K562 (cell line): ENCODE results near the gene MMP10.

Experiments used
- CHD7 ChIP-seq: fragments of 200-600 bp; sonication (generic); IDR thresholded peaks from one replicate; pipeline ENCODE4 v1.6.1; 2012; ENCODE audit warnings: mild to moderate bottlenecking, low read depth, low read length, inconsistent platforms
- NFIC ChIP-seq: fragments of 450-650 bp; IDR thresholded peaks from 2 replicates; pipeline ENCODE4 v1.6.1; 2017; ENCODE audit warnings: mild to moderate bottlenecking, inconsistent platforms
- PTBP1 ChIP-seq: fragments of 200-400 bp; formaldehyde crosslinking; IDR thresholded peaks from 2 replicates; pipeline ENCODE4 v1.6.1; 2017; ENCODE audit warnings: low read depth, low read length
- SP1 ChIP-seq: sonication (generic); formaldehyde crosslinking; IDR thresholded peaks from 2 replicates; pipeline ENCODE4 v1.8.1; 2022; ENCODE audit warnings: mild to moderate bottlenecking, missing genetic modification reagents
- ZNF780A ChIP-seq: fragments of 250-450 bp; sonication (Bioruptor Pico); IDR thresholded peaks from 2 replicates; pipeline ENCODE4 v1.5.0; 2021; ENCODE audit warnings: mild to moderate bottlenecking
- TF ChIP-seq, protein P1 (sequence below): sonication (generic); formaldehyde crosslinking; IDR thresholded peaks from 2 replicates; pipeline ENCODE4 v1.8.0; 2022; ENCODE audit warnings: mild to moderate bottlenecking, low read depth, missing genetic modification reagents
- TF ChIP-seq, protein P2 (sequence below), 3 experiments: IDR thresholded peaks in 2 of 3; conservative IDR thresholded peaks in 1 of 3; 2 replicates each; pipeline ENCODE4 v1.5.1; 2011 to 2012; ENCODE audit warnings: low read length in 3 of 3, mild to moderate bottlenecking in 3 of 3, control low read depth in 2 of 3, improper control_type of control experiment in 1 of 3, inconsistent platforms in 1 of 3, low read depth in 1 of 3, mixed read lengths in 1 of 3, moderate library complexity in 1 of 3; ENCODE audit not compliant: insufficient read depth in 2 of 3

GRCh38 chr11:102807921-102808320 is 27.5 kb upstream of the MMP10 start:
- TF ChIP-seq CHD7 = no peak
- TF ChIP-seq, protein P1, sequence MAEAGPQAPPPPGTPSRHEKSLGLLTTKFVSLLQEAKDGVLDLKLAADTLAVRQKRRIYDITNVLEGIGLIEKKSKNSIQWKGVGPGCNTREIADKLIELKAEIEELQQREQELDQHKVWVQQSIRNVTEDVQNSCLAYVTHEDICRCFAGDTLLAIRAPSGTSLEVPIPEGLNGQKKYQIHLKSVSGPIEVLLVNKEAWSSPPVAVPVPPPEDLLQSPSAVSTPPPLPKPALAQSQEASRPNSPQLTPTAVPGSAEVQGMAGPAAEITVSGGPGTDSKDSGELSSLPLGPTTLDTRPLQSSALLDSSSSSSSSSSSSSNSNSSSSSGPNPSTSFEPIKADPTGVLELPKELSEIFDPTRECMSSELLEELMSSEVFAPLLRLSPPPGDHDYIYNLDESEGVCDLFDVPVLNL (CRISPR knock-in tag) = no peak
- TF ChIP-seq NFIC = no peak
- no peak for TF ChIP-seq SP1 (CRISPR knock-in tag)
- TF ChIP-seq ZNF780A = no peak
- TF ChIP-seq, protein P2, sequence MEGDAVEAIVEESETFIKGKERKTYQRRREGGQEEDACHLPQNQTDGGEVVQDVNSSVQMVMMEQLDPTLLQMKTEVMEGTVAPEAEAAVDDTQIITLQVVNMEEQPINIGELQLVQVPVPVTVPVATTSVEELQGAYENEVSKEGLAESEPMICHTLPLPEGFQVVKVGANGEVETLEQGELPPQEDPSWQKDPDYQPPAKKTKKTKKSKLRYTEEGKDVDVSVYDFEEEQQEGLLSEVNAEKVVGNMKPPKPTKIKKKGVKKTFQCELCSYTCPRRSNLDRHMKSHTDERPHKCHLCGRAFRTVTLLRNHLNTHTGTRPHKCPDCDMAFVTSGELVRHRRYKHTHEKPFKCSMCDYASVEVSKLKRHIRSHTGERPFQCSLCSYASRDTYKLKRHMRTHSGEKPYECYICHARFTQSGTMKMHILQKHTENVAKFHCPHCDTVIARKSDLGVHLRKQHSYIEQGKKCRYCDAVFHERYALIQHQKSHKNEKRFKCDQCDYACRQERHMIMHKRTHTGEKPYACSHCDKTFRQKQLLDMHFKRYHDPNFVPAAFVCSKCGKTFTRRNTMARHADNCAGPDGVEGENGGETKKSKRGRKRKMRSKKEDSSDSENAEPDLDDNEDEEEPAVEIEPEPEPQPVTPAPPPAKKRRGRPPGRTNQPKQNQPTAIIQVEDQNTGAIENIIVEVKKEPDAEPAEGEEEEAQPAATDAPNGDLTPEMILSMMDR (IDR thresholded peaks at IDR 0.05 in 2 of 3, conservative IDR thresholded peaks at IDR 0.05 in 1 of 3; ENCODE audit: insufficient read depth in 2 of 3, low read depth in 1 of 3, low read length in 3 of 3) = peak; percentile 36 to 50 (median 41)
- TF ChIP-seq PTBP1 = no peak
